SKM-1 (cell line): ENCODE measurements around the gene PPAN.

Source experiments
- DNase-seq: peaks from one replicate; lab custom pipeline; 2025; ENCODE audit not compliant: unreplicated experiment; lab: John Stamatoyannopoulos, UW

The PPAN gene

GRCh38 chr19:10091895-10092641 lies 14.1 kb upstream of the PPAN start:
- no peak for DNase-seq

- no peak for DNase-seq
Measured at GRCh38 chr19:10092648-10093294, 13.4 kb upstream of the PPAN start.

- DNase-seq = no peak
Measured at GRCh38 chr19:10093295-10094186, 12.6 kb upstream of the PPAN start.

GRCh38 chr19:10095622-10095947 lies 10.6 kb upstream of the PPAN start:
- no peak for DNase-seq

- DNase-seq = peak; percentile 73
Measured at GRCh38 chr19:10095948-10096614, 10.1 kb upstream of the PPAN start.

GRCh38 chr19:10096615-10096963 lies 9.6 kb upstream of the PPAN start:
- no peak for DNase-seq

GRCh38 chr19:10100163-10100785 lies 5.9 kb upstream of the PPAN start:
- no peak for DNase-seq

GRCh38 chr19:10102787-10103236 lies 3.4 kb upstream of the PPAN start:
- peak; percentile 47 for DNase-seq

- no peak for DNase-seq
Measured at GRCh38 chr19:10104130-10104513, 2.0 kb upstream of the PPAN start.

- DNase-seq = no peak
Measured at GRCh38 chr19:10104665-10105508, 1.3 kb upstream of the PPAN start.

GRCh38 chr19:10105509-10106099 lies 558 bp upstream of the PPAN start:
- DNase-seq = no peak

GRCh38 chr19:10107254-10107653 lies 1.1 kb downstream of the PPAN start:
- DNase-seq = no peak

GRCh38 chr19:10107817-10108367 lies 1.7 kb downstream of the PPAN start:
- no peak for DNase-seq

- no peak for DNase-seq
Measured at GRCh38 chr19:10109528-10109927, 3.4 kb downstream of the PPAN start.

GRCh38 chr19:10110076-10110971 lies 4.2 kb downstream of the PPAN start:
- no peak for DNase-seq

GRCh38 chr19:10110972-10111317 lies 4.8 kb downstream of the PPAN start:
- no peak for DNase-seq

GRCh38 chr19:10111405-10111811 lies 5.2 kb downstream of the PPAN start, which contains the start of gene P2RY11:
Gene P2RY11, plus strand, starts transcription at chr19:10111693. Its CDS starts 29 bp downstream, at chr19:10111722.
- no peak for DNase-seq

- DNase-seq = no peak
Measured at GRCh38 chr19:10112037-10112761, 6.0 kb downstream of the PPAN start.
